Measurements from ENCODE around the gene BCORL1.

DNA sequence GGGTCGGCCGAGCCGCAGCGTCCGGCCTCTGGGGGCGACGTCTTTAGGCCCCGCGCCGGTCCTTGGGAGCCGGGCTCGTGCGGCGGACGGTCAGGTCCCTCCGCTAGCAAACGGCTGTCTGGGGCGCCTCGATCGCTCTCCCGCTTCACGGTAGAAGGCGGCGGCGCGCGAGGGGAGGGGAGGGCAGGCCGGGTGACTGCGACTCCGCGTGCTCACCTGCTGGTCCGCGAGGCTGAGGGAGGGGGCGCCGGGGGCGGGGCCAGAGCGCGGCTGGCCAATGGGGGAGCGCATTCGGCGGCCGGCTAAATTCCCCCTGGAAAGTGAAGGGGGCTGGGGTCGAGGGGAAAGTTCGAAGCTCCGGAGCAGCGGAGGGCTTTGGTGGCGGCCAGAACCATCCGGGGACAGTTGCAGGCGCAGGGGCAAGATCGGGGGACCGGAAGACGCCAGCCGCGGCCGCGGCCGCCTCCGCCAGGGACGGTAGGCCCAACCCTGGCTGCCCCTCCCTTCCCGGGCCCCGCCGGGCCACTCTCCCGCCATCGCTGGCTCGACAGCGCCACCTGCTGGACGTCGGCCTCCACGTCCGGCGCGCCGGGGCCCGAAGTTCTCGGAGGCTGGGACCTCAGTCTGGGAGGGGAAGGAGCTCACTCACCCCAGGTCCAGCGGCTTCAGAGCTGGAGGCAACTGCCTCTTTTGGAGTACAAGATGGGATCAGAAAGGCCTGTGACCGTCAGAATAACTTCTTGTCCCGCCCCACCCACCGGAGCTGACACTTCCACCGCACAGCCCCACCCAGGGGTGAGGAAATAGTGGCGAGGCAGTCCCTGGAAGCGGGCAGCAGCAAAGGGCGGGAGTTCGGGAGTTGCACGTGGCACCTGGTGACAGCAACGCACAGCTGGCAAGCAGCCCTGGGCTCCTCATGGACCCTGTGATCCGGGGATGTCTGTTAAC, 78.0 kb downstream of the BCORL1 start:
- TF ChIP-seq, protein P1, sequence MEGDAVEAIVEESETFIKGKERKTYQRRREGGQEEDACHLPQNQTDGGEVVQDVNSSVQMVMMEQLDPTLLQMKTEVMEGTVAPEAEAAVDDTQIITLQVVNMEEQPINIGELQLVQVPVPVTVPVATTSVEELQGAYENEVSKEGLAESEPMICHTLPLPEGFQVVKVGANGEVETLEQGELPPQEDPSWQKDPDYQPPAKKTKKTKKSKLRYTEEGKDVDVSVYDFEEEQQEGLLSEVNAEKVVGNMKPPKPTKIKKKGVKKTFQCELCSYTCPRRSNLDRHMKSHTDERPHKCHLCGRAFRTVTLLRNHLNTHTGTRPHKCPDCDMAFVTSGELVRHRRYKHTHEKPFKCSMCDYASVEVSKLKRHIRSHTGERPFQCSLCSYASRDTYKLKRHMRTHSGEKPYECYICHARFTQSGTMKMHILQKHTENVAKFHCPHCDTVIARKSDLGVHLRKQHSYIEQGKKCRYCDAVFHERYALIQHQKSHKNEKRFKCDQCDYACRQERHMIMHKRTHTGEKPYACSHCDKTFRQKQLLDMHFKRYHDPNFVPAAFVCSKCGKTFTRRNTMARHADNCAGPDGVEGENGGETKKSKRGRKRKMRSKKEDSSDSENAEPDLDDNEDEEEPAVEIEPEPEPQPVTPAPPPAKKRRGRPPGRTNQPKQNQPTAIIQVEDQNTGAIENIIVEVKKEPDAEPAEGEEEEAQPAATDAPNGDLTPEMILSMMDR (IDR thresholded peaks at IDR 0.05; ENCODE audit: control extremely low read depth in 1 of 3, insufficient read depth in 1 of 3, low read depth in 1 of 3, low read length in 3 of 3): peak; percentile 70 to 78 (median 71)
- TF ChIP-seq JUN (IDR thresholded peaks at IDR 0.05; ENCODE audit: low read depth, low read length) (no peak), KDM5A (IDR thresholded peaks at IDR 0.05; ENCODE audit: low read length) (no peak), POLR2A (IDR thresholded peaks at IDR 0.05; ENCODE audit: control extremely low read depth in 1 of 2, low read depth in 2 of 2, low read length in 2 of 2) (no peak), TAF1 (IDR thresholded peaks at IDR 0.05; ENCODE audit: low read depth, low read length) (no peak), SP1 (IDR thresholded peaks at IDR 0.05; ENCODE audit: low read depth, low read length) (no peak), CHD2 (IDR thresholded peaks at IDR 0.05; ENCODE audit: low read length) (no peak), POLR2AphosphoS5 (IDR thresholded peaks at IDR 0.05; ENCODE audit: low read depth, low read length) (no peak), EGR1 (IDR thresholded peaks at IDR 0.05; ENCODE audit: borderline replicate concordance, low read depth, low read length) (no peak), HDAC6 (IDR thresholded peaks at IDR 0.05; ENCODE audit: low read depth, low read length) (no peak), EP300 (IDR thresholded peaks at IDR 0.05; ENCODE audit: borderline replicate concordance in 1 of 2, low read depth in 2 of 2, low read length in 2 of 2) (no peak)
- TF ChIP-seq, protein P2, sequence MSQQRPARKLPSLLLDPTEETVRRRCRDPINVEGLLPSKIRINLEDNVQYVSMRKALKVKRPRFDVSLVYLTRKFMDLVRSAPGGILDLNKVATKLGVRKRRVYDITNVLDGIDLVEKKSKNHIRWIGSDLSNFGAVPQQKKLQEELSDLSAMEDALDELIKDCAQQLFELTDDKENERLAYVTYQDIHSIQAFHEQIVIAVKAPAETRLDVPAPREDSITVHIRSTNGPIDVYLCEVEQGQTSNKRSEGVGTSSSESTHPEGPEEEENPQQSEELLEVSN (IDR thresholded peaks at IDR 0.05): peak; percentile 99
